Trophoblast cell (in vitro differentiated cells and primary cell): ENCODE data around the gene MUC16.
A peak's percentile ranks its signal among the peaks of the same experiment; 100 is the strongest.

Experiments used
- DNase-seq, 2 donors: peaks; one replicate each; pipeline ENCODE4 v3.0.0-alpha.2; 2016
- H2AFZ ChIP-seq: 2 replicates; pipeline ENCODE4 v1.6.1; 2013; ENCODE audit warnings: low read length, moderate library complexity, mild to moderate bottlenecking; ENCODE audit not compliant: insufficient read depth, poor library complexity
- H2AK5ac ChIP-seq: 2 replicates; pipeline ENCODE4 v1.6.1; 2013; ENCODE audit warnings: mild to moderate bottlenecking, low read length
- H2BK120ac ChIP-seq: 2 replicates; pipeline ENCODE4 v1.6.1; 2013; ENCODE audit warnings: low read length, mild to moderate bottlenecking, moderate library complexity; ENCODE audit not compliant: insufficient read depth, poor library complexity
- H2BK12ac ChIP-seq: 2 replicates; pipeline ENCODE4 v1.6.1; 2013; ENCODE audit warnings: mild to moderate bottlenecking, low read length, moderate library complexity
- H2BK5ac ChIP-seq: 2 replicates; pipeline ENCODE4 v1.6.1; 2013; ENCODE audit warnings: low read length, low read depth, moderate library complexity, mild to moderate bottlenecking; ENCODE audit not compliant: poor library complexity
- H3K14ac ChIP-seq: 2 replicates; pipeline ENCODE4 v1.6.1; 2013; ENCODE audit warnings: mild to moderate bottlenecking, low read length
- H3K18ac ChIP-seq: 2 replicates; pipeline ENCODE4 v1.6.1; 2013; ENCODE audit warnings: mild to moderate bottlenecking, low read length
- H3K23ac ChIP-seq: 2 replicates; pipeline ENCODE4 v1.6.1; 2013; ENCODE audit warnings: low read length
- H3K27ac ChIP-seq: 2 replicates; pipeline ENCODE4 v1.5.1; 2013; ENCODE audit warnings: low read depth, mild to moderate bottlenecking, inconsistent platforms, low read length, moderate library complexity
- H3K27me3 ChIP-seq: 2 replicates; pipeline ENCODE4 v1.6.1; 2013; ENCODE audit warnings: inconsistent platforms, mild to moderate bottlenecking, low read length, moderate library complexity; ENCODE audit not compliant: insufficient read depth
- H3K36me3 ChIP-seq, 2 experiments: 1 replicate in 1 of 2; 2 replicates in 1 of 2; pipeline ENCODE4 v1.6.1; 2013; ENCODE audit warnings: low read length in 2 of 2, mild to moderate bottlenecking in 2 of 2, moderate library complexity in 1 of 2; ENCODE audit not compliant: insufficient read depth in 2 of 2, control insufficient read depth in 1 of 2
- H3K4ac ChIP-seq: 2 replicates; pipeline ENCODE4 v1.6.1; 2013; ENCODE audit warnings: low read depth, mild to moderate bottlenecking, low read length, moderate library complexity
- H3K4me1 ChIP-seq, 2 experiments: 1 replicate in 1 of 2; 2 replicates in 1 of 2; pipeline ENCODE4 v1.6.1; 2013; ENCODE audit warnings: low read length in 2 of 2, mild to moderate bottlenecking in 2 of 2, moderate library complexity in 1 of 2; ENCODE audit not compliant: insufficient read depth in 2 of 2, control insufficient read depth in 1 of 2
- H3K4me2 ChIP-seq: 2 replicates; pipeline ENCODE4 v1.6.1; 2013; ENCODE audit warnings: inconsistent platforms, mild to moderate bottlenecking, low read length, moderate library complexity
- H3K4me3 ChIP-seq: 2 replicates; pipeline ENCODE4 v1.5.1; 2013; ENCODE audit warnings: mild to moderate bottlenecking, low read depth, low read length, inconsistent platforms
- H3K79me1 ChIP-seq: one replicate; pipeline ENCODE4 v1.6.1; 2013; ENCODE audit warnings: low read length
- H3K79me2 ChIP-seq: 2 replicates; pipeline ENCODE4 v1.6.1; 2013; ENCODE audit warnings: low read length, mild to moderate bottlenecking; ENCODE audit not compliant: control insufficient read depth, insufficient read depth, poor library complexity
- H3K9ac ChIP-seq: 2 replicates; pipeline ENCODE4 v1.6.1; 2013; ENCODE audit warnings: mild to moderate bottlenecking, low read length
- H3K9me3 ChIP-seq: 2 replicates; pipeline ENCODE4 v1.6.1; 2013; ENCODE audit warnings: low read depth, mild to moderate bottlenecking, control low read depth, inconsistent platforms, low read length; ENCODE audit not compliant: insufficient read depth
- H4K12ac ChIP-seq: 2 replicates; pipeline ENCODE4 v1.6.1; 2013; ENCODE audit warnings: low read depth, mild to moderate bottlenecking, low read length, moderate library complexity
- H4K8ac ChIP-seq: 2 replicates; pipeline ENCODE4 v1.6.1; 2013; ENCODE audit warnings: low read depth, mild to moderate bottlenecking, low read length, moderate library complexity
- H4K91ac ChIP-seq: one replicate; pipeline ENCODE4 v1.6.1; 2013; ENCODE audit warnings: low read depth, mild to moderate bottlenecking, low read length, moderate library complexity
- WGBS: extraction: QIAGEN DNeasy Blood & Tissue Kit; methylation state at CpG from one replicate; pipeline ENCODE4 v1.1.7; 2013; ENCODE audit warnings: missing lambda C conversion rate; ENCODE audit not compliant: insufficient read length, insufficient coverage; ENCODE audit errors: extremely low coverage; 5-methylcytosine and 5-hydroxymethylcytosine counted together

Gene MUC16

DNA sequence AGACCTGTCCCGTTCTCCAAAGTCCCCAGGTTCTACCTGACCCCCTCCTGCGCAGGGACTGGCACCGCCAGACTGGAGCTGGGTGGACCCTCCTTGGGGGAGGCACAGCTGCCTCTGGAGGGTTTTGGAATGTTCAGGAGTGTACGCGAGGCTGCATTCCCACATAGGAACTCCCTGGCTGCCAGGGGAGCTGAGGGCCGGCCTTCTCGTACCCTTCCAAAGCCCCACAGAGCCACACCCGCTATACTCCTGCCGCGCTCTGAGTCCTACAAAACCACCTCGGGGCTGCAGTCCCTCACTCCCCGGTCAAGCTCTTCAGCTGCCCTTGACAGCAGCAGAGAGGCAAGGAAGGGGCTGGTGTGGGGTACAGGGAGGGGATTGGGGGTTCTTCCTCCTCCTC is 484 bp upstream of the MUC16 start:
- Histone ChIP-seq H4K91ac (no peak overlapping the region), H2AK5ac (no peak overlapping the region), H3K4me2 (no peak overlapping the region), H3K14ac (no peak overlapping the region), H3K23ac (no peak overlapping the region), H4K12ac (no peak overlapping the region), H3K79me2 (no peaks in the 10 kb centered on the region), H3K27me3 (no peaks in the 10 kb centered on the region), H2BK12ac (no peak overlapping the region), H2BK5ac (no peak overlapping the region), H4K8ac (no peak overlapping the region), H3K79me1 (no peaks in the 10 kb centered on the region), H3K4me3 (no peak overlapping the region), H3K36me3 (no peaks in the 10 kb centered on the region), H3K4me1 (peaks cover 0 to 2% of the 10 kb centered on the region in 2 experiments), H2BK120ac (no peak overlapping the region), H3K9me3 (peaks cover 2% of the 10 kb centered on the region), H3K4ac (no peak overlapping the region), H3K9ac (no peak overlapping the region), H3K27ac (no peak overlapping the region), H2AFZ (no peak overlapping the region), H3K18ac (no peak overlapping the region)
- DNase-seq: no peak
- no CpG with 5 or more reads among the region's 12 CpGs for WGBS

- no peak overlapping the region for H3K9ac ChIP-seq
- DNase-seq: no peak
- H4K91ac ChIP-seq: no peak overlapping the region
- H3K23ac ChIP-seq: no peak overlapping the region
- H3K14ac ChIP-seq: no peak overlapping the region
- H3K36me3 ChIP-seq: no peaks in the 10 kb centered on the region
- WGBS: no CpG with 5 or more reads among the region's 10 CpGs
- no peaks in the 10 kb centered on the region for H3K27me3 ChIP-seq
- no peak overlapping the region for H2AK5ac ChIP-seq
- no peaks in the 10 kb centered on the region for H3K79me2 ChIP-seq
- H4K8ac ChIP-seq: no peak overlapping the region
- H3K4me1 ChIP-seq: no peaks in the 10 kb centered on the region
- H2BK120ac ChIP-seq: no peak overlapping the region
- H3K4me2 ChIP-seq: no peak overlapping the region
- H2BK5ac ChIP-seq: no peak overlapping the region
- H3K18ac ChIP-seq: no peak overlapping the region
- H3K79me1 ChIP-seq: no peaks in the 10 kb centered on the region
- H3K9me3 ChIP-seq: peaks cover 2% of the 10 kb centered on the region
- no peak overlapping the region for H2AFZ ChIP-seq
- H3K4me3 ChIP-seq: no peak overlapping the region
- H3K4ac ChIP-seq: no peak overlapping the region
- H4K12ac ChIP-seq: no peak overlapping the region
- no peak overlapping the region for H3K27ac ChIP-seq
- H2BK12ac ChIP-seq: no peak overlapping the region
Measured at GRCh38 chr19:9009431-9009830, 778 bp downstream of the MUC16 start.

GRCh38 chr19:9008667-9009066 is 1.5 kb downstream of the MUC16 start:
- H4K12ac ChIP-seq: no peak overlapping the region

GRCh38 chr19:9000933-9001332 is 9.3 kb downstream of the MUC16 start:
- Histone ChIP-seq H3K4me2 (no peak overlapping the region), H3K4me3 (no peak overlapping the region), H3K14ac (no peak overlapping the region), H2AK5ac (no peak overlapping the region), H3K9ac (no peak overlapping the region), H3K79me1 (no peaks in the 10 kb centered on the region), H3K27ac (no peak overlapping the region), H2AFZ (no peak overlapping the region), H2BK120ac (no peak overlapping the region), H3K9me3 (no peaks in the 10 kb centered on the region), H2BK12ac (no peak overlapping the region), H3K23ac (peak overlapping the region; percentile 23), H3K4me1 (peaks cover 5 to 6% of the 10 kb centered on the region in 2 experiments), H4K12ac (no peak overlapping the region), H4K8ac (no peak overlapping the region), H3K79me2 (no peaks in the 10 kb centered on the region), H3K4ac (no peak overlapping the region), H3K36me3 (no peaks in the 10 kb centered on the region), H2BK5ac (no peak overlapping the region), H3K27me3 (no peaks in the 10 kb centered on the region), H3K18ac (no peak overlapping the region), H4K91ac (no peak overlapping the region)
- WGBS: no CpG with 5 or more reads among the region's 5 CpGs
- DNase-seq: no peak

More at GRCh38 chr19:9008667-9009066, 1.5 kb downstream of the MUC16 start:
- Histone ChIP-seq H3K9me3 (peaks cover 2% of the 10 kb centered on the region), H2BK12ac (no peak overlapping the region), H4K8ac (no peak overlapping the region), H3K79me1 (no peaks in the 10 kb centered on the region), H4K91ac (no peak overlapping the region), H3K36me3 (no peaks in the 10 kb centered on the region), H3K9ac (no peak overlapping the region), H2AK5ac (no peak overlapping the region), H3K18ac (no peak overlapping the region), H3K4me1 (no peaks in the 10 kb centered on the region), H3K4me3 (no peak overlapping the region), H3K27me3 (no peaks in the 10 kb centered on the region), H3K4me2 (no peak overlapping the region), H3K27ac (no peak overlapping the region), H2BK5ac (no peak overlapping the region), H2AFZ (no peak overlapping the region), H3K14ac (no peak overlapping the region), H3K23ac (no peak overlapping the region), H3K4ac (no peak overlapping the region), H3K79me2 (no peaks in the 10 kb centered on the region), H2BK120ac (no peak overlapping the region)
- no peak for DNase-seq
- WGBS: no CpG with 5 or more reads among the region's 10 CpGs
